SH-SY5Y (cell line): ENCODE results near the gene ALKBH7.

Experiments
- GATA2 ChIP-seq: IDR thresholded peaks from 2 replicates; pipeline ENCODE4 v1.6.1; 2011; ENCODE audit warnings: mild to moderate bottlenecking, low read depth, low read length
- GATA3 ChIP-seq: IDR thresholded peaks from 2 replicates; pipeline ENCODE4 v1.6.1; 2011; ENCODE audit warnings: low read depth, mild to moderate bottlenecking, low read length, moderate library complexity

GRCh38 chr19:6357174-6357573 is 15.4 kb upstream of the ALKBH7 start:
- TF ChIP-seq GATA3 = no peak
- no peak for TF ChIP-seq GATA2
